Parathyroid adenoma (tissue), 2 donors: ENCODE measurements around the gene MYO5C.

Source experiments
- H2AFZ ChIP-seq: fragments of 300-600 bp; sonication (generic); one replicate; pipeline ENCODE4 v1.7.0; 2017; ENCODE audit warnings: antibody characterized with exemption, mild to moderate bottlenecking
- H3K27ac ChIP-seq: fragments of 300-600 bp; sonication (generic); one replicate; pipeline ENCODE4 v1.7.0; 2017
- H3K27me3 ChIP-seq: fragments of 300-600 bp; sonication (generic); one replicate; pipeline ENCODE4 v1.7.0; 2017; ENCODE audit warnings: low read length; ENCODE audit not compliant: control insufficient read depth, insufficient read depth
- H3K36me3 ChIP-seq: fragments of 300-600 bp; sonication (generic); one replicate; pipeline ENCODE4 v1.7.0; 2017; ENCODE audit warnings: low read length; ENCODE audit not compliant: control insufficient read depth, insufficient read depth
- H3K4me1 ChIP-seq: fragments of 300-600 bp; sonication (generic); one replicate; pipeline ENCODE4 v1.7.0; 2017; ENCODE audit warnings: control low read depth
- H3K4me2 ChIP-seq: fragments of 300-600 bp; sonication (generic); one replicate; pipeline ENCODE4 v1.7.0; 2017; ENCODE audit warnings: low read length
- H3K4me3 ChIP-seq: fragments of 300-600 bp; sonication (generic); one replicate; pipeline ENCODE4 v1.7.0; 2017; ENCODE audit warnings: low read depth, low read length
- H3K79me2 ChIP-seq: fragments of 300-600 bp; sonication (generic); one replicate; pipeline ENCODE4 v1.7.0; 2017; ENCODE audit warnings: control low read depth
- H3K9ac ChIP-seq: fragments of 300-600 bp; sonication (generic); one replicate; pipeline ENCODE4 v1.7.0; 2017; ENCODE audit warnings: mild to moderate bottlenecking
- H3K9me3 ChIP-seq: fragments of 300-600 bp; sonication (generic); one replicate; pipeline ENCODE4 v1.7.0; 2017; ENCODE audit warnings: low read length; ENCODE audit not compliant: control insufficient read depth
- CTCF ChIP-seq: fragments of 300-600 bp; sonication (generic); IDR thresholded peaks from one replicate; pipeline ENCODE4 v1.7.0; 2017; ENCODE audit warnings: antibody characterized with exemption, mild to moderate bottlenecking
- donor health status: primary hyperparathyroidism.

The MYO5C gene

GRCh38 chr15:52155878-52156277 lies 139.7 kb downstream of the MYO5C start:
- H3K9me3 ChIP-seq, result no peaks in the 10 kb centered on the region
- H3K4me2 ChIP-seq, result no peak overlapping the region
- no peaks in the 10 kb centered on the region for H3K36me3 ChIP-seq
- no peak overlapping the region for H3K9ac ChIP-seq
- H3K4me1 ChIP-seq, result no peaks in the 10 kb centered on the region
- no peak overlapping the region for H3K27ac ChIP-seq
- no peaks in the 10 kb centered on the region for H3K27me3 ChIP-seq
- TF ChIP-seq CTCF, result no peak
- H2AFZ ChIP-seq, result no peak overlapping the region
- H3K4me3 ChIP-seq, result no peak overlapping the region
- no peaks in the 10 kb centered on the region for H3K79me2 ChIP-seq

- Histone ChIP-seq H3K27me3 (no peaks in the 10 kb centered on the region), H3K4me3 (no peak overlapping the region), H3K9ac (no peak overlapping the region), H3K79me2 (no peaks in the 10 kb centered on the region), H3K36me3 (no peaks in the 10 kb centered on the region), H2AFZ (no peak overlapping the region), H3K4me2 (no peak overlapping the region), H3K27ac (no peak overlapping the region), H3K9me3 (no peaks in the 10 kb centered on the region), H3K4me1 (no peaks in the 10 kb centered on the region)
- no peak for TF ChIP-seq CTCF
Observed at GRCh38 chr15:52154896-52155865, 140.4 kb downstream of the MYO5C start.

GRCh38 chr15:52153900-52154895 lies 141.4 kb downstream of the MYO5C start:
- Histone ChIP-seq H3K27ac (no peak overlapping the region), H3K4me2 (no peak overlapping the region), H3K9me3 (no peaks in the 10 kb centered on the region), H3K36me3 (no peaks in the 10 kb centered on the region), H3K4me3 (no peak overlapping the region), H2AFZ (no peak overlapping the region), H3K4me1 (no peaks in the 10 kb centered on the region), H3K9ac (no peak overlapping the region), H3K79me2 (no peaks in the 10 kb centered on the region), H3K27me3 (no peaks in the 10 kb centered on the region)
- TF ChIP-seq CTCF, result no peak

GRCh38 chr15:52151353-52151752 lies 144.3 kb downstream of the MYO5C start:
- H3K27me3 ChIP-seq, result no peaks in the 10 kb centered on the region
- H3K4me3 ChIP-seq, result no peak overlapping the region
- no peak overlapping the region for H2AFZ ChIP-seq
- no peaks in the 10 kb centered on the region for H3K36me3 ChIP-seq
- no peak overlapping the region for H3K9ac ChIP-seq
- no peaks in the 10 kb centered on the region for H3K79me2 ChIP-seq
- no peaks in the 10 kb centered on the region for H3K9me3 ChIP-seq
- no peak overlapping the region for H3K4me2 ChIP-seq
- TF ChIP-seq CTCF, result no peak
- no peaks in the 10 kb centered on the region for H3K4me1 ChIP-seq
- no peak overlapping the region for H3K27ac ChIP-seq
